RWPE2 (cell line): Measurements from ENCODE around the gene KRT4.

Experiments used
- ATAC-seq: fragments of 200-7000 bp; cut with Tn5 transposase; 3 replicates; pipeline ENCODE4 v1.9.1; 2021; ENCODE audit warnings: low read depth
- DNase-seq: peaks from one replicate; pipeline ENCODE4 v3.0.0-alpha.2; 2020; ENCODE audit warnings: low spot score
- H3K27ac ChIP-seq: fragments of 450-650 bp; 2 replicates; pipeline ENCODE4 v1.5.1; 2017; ENCODE audit warnings: mild to moderate bottlenecking; ENCODE audit not compliant: poor library complexity, severe bottlenecking
- H3K27me3 ChIP-seq: fragments of 250-450 bp; sonication (Bioruptor Pico); 2 replicates; pipeline ENCODE4 v1.5.1; 2021; ENCODE audit warnings: mild to moderate bottlenecking, moderate library complexity; ENCODE audit not compliant: insufficient read depth, poor library complexity, severe bottlenecking
- H3K36me3 ChIP-seq: fragments of 250-450 bp; sonication (Bioruptor Pico); 2 replicates; pipeline ENCODE4 v1.5.1; 2020; ENCODE audit warnings: low read depth, mild to moderate bottlenecking, moderate library complexity
- H3K4me1 ChIP-seq: fragments of 250-450 bp; sonication (Bioruptor Pico); 2 replicates; pipeline ENCODE4 v1.5.1; 2021; ENCODE audit warnings: mild to moderate bottlenecking, moderate library complexity; ENCODE audit not compliant: insufficient read depth, poor library complexity, severe bottlenecking
- H3K4me3 ChIP-seq: fragments of 250-450 bp; sonication (Bioruptor Pico); 2 replicates; pipeline ENCODE4 v1.5.1; 2021; ENCODE audit warnings: mild to moderate bottlenecking, moderate library complexity; ENCODE audit not compliant: severe bottlenecking
- H3K9me3 ChIP-seq: fragments of 250-450 bp; sonication (Bioruptor Pico); 2 replicates; pipeline ENCODE4 v1.5.1; 2021; ENCODE audit warnings: mild to moderate bottlenecking, moderate library complexity; ENCODE audit not compliant: severe bottlenecking
- TF ChIP-seq, protein P1 (sequence below): fragments of 450-650 bp; IDR thresholded peaks from one replicate; pipeline ENCODE4 v1.5.1; 2017; ENCODE audit warnings: mild to moderate bottlenecking, moderate library complexity; ENCODE audit not compliant: poor library complexity, severe bottlenecking

Gene KRT4

DNA sequence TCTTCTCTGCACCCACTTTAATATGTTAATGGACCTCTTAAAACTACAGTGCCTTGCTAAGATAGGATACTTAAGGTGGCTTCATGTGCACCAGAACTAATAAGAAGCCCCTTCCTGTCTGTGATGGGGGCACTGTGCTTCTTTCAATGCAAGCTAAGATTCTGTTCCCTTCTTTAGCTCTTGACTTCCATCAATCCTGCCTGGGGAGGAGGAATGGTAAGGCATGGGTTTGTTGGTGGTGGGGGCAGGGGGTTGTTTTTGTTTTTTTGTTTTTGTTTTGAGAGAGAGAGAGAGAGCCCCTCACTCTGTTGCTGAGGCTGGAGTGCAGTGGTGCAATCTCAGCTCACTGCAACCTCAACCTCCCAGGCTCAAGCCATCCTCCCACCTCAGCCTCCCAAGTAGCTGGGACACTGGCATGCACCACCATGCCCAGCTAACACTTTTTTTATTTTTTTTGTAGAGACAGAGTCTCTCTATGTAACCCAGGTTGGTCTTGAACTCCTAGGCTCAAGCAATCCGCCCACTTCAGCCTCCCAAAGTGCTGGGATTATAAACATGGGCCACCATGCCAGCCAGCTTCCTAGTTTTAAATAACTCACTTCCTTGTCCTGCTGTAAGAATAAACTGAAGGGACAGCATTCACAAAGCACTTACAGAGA lies 13.5 kb downstream of the KRT4 start:
- no peaks in the 10 kb centered on the region for H3K27me3 ChIP-seq
- DNase-seq (no peak), ATAC-seq (no peak)
- peak overlapping the region; percentile 66 for H3K27ac ChIP-seq
- no peak overlapping the region for H3K4me3 ChIP-seq
- H3K36me3 ChIP-seq = no peaks in the 10 kb centered on the region
- H3K4me1 ChIP-seq = peaks cover 27% of the 10 kb centered on the region
- TF ChIP-seq, protein P1, sequence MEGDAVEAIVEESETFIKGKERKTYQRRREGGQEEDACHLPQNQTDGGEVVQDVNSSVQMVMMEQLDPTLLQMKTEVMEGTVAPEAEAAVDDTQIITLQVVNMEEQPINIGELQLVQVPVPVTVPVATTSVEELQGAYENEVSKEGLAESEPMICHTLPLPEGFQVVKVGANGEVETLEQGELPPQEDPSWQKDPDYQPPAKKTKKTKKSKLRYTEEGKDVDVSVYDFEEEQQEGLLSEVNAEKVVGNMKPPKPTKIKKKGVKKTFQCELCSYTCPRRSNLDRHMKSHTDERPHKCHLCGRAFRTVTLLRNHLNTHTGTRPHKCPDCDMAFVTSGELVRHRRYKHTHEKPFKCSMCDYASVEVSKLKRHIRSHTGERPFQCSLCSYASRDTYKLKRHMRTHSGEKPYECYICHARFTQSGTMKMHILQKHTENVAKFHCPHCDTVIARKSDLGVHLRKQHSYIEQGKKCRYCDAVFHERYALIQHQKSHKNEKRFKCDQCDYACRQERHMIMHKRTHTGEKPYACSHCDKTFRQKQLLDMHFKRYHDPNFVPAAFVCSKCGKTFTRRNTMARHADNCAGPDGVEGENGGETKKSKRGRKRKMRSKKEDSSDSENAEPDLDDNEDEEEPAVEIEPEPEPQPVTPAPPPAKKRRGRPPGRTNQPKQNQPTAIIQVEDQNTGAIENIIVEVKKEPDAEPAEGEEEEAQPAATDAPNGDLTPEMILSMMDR = no peak
- H3K9me3 ChIP-seq = no peaks in the 10 kb centered on the region

DNA sequence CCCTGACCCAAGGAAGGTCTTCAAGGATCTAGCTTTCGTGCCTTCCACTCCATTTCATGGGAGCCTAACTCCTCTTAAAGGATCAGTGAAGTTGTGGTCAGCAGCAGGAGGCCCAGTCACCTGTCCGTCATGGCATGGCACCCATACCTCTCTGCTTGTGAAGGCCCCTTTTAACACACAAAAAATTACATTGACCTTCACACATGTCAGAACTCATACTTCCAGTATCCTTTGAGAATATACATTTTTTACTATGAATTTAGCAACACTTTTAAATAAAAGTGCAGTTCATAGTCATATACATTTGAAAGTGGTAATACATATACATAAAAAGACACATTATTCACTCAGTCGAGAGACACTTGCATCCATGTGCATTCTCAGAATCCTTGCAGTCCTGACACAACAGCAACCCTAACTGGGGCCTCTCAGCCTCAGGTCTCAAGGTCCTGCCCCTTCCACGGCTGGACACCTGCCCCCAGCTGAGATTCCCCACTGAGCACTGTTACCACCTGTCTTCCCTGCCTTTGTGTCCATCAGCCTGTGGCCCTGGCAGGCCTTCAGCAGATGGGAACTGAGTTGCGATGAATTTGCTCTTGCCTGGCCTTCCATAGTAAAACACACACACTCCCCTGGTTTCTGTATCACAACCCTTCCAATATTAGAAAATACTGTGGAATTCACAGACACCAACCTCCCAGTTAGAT lies 14.3 kb downstream of the KRT4 start:
- H3K4me1 ChIP-seq = peaks cover 27% of the 10 kb centered on the region
- ATAC-seq = no peak

DNA sequence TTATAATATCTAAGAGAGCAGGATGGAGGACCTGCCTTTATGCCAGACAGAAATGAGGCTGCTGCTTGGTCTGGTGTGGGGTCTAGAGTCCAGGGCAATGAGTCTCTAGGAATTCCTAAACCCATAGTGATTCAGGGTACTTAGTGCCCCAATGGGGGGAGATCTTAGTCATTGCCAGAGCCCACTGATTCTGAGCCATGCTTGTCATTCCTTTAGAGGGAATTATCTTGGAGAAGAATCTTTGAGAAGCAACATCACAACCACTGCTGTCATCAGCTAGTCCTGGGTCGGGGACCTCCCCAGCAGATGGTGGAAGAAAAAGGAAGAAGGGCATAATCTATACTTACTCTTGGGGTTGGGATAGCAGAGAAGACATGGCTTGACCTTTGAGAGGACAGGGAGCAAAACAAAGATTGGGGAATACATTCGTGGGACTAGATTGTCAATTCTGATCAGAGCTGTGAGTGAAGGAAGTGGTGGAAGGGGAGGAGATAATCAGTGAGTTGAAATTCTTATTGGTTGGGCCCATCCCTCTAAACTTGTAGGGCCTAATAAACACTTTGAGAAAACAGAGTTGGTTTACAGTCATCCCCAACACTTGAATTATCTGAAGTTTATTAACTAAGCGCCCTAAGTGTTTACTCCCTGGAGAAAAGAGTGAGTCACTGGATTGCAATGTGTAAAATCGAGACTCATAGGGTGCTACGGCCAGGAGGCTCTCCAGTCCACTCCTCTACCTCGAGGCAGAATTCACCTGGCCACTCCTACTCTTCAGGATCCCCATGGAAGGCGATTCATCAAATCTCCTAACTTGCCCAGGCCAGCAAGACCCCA lies 15.0 kb downstream of the KRT4 start:
- Histone ChIP-seq H3K27me3 (no peaks in the 10 kb centered on the region), H3K36me3 (no peaks in the 10 kb centered on the region), H3K27ac (peak overlapping the region; percentile 66), H3K9me3 (no peaks in the 10 kb centered on the region), H3K4me3 (no peak overlapping the region), H3K4me1 (peaks cover 27% of the 10 kb centered on the region)
- TF ChIP-seq, protein P1 = no peak
- DNase-seq (no peak), ATAC-seq (peak; percentile 94)

More for the DNA sequence above, 14.3 kb downstream of the KRT4 start:
- Histone ChIP-seq H3K36me3 (no peaks in the 10 kb centered on the region), H3K27ac (peak overlapping the region; percentile 66), H3K27me3 (no peaks in the 10 kb centered on the region), H3K4me3 (no peak overlapping the region), H3K9me3 (no peaks in the 10 kb centered on the region)
- DNase-seq = no peak
- TF ChIP-seq, protein P1 = no peak

DNA sequence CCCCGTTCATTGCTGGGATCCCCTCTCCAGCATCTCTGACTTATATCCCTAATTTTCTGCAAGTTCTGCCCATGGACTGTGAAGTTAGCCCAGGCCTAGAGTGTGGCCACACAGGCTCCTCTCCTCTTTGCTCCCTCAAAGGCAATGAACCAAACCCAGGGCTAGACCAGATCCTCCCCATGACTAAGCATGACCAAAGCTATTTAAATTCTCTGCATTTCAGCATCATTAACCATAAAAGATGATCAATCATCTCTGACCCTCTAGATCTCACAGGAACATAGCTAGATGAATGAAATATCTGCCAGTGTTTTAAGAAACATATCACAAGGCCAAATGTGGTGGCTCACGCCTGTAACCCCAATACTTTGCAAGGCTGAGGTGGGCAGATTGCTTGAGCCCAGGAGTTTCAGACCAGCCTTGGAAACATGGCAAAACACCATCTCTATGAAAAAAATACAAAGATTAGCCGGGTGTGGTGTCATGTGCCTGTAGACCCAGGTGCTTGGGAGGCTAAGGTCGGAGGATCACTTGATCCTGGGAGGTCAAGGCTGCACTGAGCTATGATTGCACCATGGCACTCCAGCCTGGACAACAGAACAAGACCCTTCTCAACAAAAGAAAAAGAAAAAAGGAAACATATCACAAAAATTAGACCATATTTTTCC lies 15.8 kb downstream of the KRT4 start:
- peak; percentile 66 for ATAC-seq
- Histone ChIP-seq H3K27ac (peak overlapping the region; percentile 66), H3K27me3 (no peaks in the 10 kb centered on the region), H3K4me3 (no peak overlapping the region), H3K36me3 (no peaks in the 10 kb centered on the region), H3K9me3 (no peaks in the 10 kb centered on the region), H3K4me1 (peaks cover 27% of the 10 kb centered on the region)
- TF ChIP-seq, protein P1 = no peak
- DNase-seq = no peak
